Skin epidermis (tissue), 12 donors: ENCODE results near the gene RAPSN.

Source experiments
- H3K27ac ChIP-seq, 21 experiments: fragments of 200-600 bp; sonication (generic) in 11 of 21; one replicate each; pipeline ENCODE4 v1.5.0; 2020; ENCODE audit warnings: mild to moderate bottlenecking in 3 of 21, inconsistent platforms in 2 of 21, moderate library complexity in 2 of 21
- H3K4me3 ChIP-seq, 7 experiments: fragments of 200-600 bp; sonication (generic) in 2 of 7; one replicate each; pipeline ENCODE4 v1.5.0; 2020; ENCODE audit warnings: inconsistent platforms in 2 of 7, mild to moderate bottlenecking in 2 of 7, moderate library complexity in 1 of 7

RAPSN gene

DNA sequence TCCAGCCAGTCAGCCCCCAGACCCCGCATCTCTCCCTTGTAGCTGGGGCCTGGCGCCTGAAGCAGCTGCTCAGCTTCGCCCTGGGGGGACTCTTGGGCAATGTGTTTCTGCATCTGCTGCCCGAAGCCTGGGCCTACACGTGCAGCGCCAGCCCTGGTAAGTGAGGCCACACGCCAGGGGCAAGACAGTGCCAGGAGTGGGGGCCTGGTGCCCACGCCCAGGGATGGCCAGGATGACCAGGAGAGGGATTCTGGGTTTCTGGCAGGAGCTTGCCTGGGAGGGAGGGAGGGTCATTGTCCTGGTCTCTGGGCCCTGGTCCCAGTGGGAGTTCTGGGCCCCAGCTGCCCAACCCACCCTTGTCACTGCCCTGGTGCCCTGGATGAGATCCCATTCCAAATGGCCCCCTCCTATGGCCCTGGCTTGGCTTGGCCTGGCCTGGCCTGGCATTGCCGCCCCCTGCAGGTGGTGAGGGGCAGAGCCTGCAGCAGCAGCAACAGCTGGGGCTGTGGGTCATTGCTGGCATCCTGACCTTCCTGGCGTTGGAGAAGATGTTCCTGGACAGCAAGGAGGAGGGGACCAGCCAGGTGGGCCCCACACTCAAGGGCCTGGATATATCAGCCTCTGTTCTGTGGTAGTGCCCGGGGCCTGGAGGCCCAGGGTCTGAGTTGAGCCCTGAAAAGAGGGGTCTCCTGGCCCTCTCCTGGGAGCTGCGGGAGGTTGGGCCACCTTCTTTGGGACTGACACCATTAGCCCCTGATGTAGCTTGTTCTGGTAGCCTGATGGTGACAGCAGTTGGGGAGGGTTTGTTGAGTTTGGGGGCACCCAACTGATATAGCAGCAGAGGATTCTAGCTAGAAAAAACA, 36.8 kb downstream of the RAPSN start:
- Histone ChIP-seq H3K27ac (peak overlapping the region in 1 of 21 experiments; percentile 29), H3K4me3 (no peak overlapping the region)

DNA sequence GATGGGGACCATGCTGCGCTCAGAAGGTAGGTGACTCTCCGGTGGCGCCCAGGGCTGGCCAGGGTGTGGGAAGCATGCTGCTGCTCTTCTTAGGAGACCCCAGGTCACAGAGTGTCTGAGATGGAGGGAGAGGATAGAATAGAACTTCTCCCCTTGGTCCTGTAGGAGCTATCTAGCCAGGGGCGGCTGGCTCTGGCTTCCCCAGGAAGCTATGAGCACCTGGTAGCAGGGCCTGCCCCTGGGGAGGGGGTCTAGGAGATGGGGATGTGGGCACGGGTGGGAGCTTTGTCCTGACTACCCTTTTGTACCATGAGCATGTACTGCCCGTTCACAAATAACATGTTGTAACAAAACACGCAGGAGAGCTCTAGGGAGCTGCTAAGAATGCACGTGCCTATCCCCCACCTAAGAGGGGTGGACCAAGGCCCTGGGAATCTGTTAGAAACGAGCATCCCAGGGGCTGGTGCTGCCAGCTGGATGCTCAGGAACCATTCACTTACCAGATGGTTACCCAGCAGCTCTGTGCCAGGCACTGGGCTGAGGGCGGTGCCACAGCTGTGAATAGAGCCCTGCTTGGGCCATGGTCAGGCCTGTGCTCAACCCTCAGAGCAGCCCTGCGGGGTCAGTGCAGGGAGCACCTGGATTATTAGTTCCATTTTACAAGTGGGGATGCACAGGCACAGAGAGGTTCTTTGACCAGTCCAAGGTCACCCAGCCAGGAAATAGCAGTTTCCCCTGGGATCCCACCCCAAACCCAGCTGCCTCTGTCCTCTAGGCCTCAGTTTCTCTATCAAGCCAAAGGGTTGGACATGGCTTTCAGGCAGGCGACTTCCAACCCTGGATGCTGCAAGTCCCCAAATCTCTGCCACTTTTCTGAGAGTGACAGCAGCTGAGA, 38.3 kb downstream of the RAPSN start:
- H3K4me3 ChIP-seq, result peak overlapping the region in 3 of 7 experiments; percentile 55 to 74 (median 58)
- peak overlapping the region in 15 of 21 experiments; percentile 85 to 98 (median 93) for H3K27ac ChIP-seq

DNA sequence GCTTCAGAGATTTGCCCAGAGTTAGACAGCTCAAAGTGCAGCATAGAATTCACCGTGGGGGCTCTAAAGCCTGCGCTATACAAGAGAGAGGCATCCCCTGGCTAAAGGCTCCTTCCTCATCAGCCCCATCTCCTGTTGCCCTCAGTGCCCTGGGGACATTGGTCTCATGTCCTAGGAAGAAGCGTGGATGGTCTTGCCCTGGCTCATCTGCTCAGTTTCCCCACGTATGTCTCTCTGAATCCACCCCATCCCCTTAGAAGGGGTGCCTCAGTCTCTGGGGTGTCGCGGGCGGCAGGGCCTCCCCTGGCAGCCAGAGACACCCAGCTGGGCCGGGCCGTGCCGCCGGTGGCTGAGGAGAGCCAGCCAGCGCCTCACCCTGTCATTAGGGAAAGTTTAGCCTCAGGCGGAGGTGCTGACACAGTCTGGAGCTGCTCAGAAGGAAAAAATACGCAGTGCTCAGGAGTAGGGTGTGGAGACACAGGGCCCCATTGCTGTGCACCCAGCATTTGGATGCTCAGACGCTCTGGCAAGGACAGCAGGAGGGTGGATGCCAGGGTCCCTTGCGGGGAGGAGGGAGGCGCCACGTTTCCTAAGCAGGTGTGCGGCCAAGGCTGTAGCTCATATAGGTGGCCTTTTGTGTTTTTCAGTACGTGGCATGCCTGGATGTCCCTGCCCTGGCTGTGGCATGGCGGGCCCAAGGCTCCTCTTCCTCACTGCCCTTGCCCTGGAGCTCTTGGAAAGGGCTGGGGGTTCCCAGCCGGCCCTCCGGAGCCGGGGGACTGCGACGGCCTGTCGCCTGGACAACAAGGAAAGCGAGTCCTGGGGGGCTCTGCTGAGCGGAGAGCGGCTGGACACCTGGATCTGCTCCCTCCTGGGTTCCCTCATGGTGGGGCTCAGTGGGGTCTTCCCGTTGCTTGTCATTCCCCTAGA, 39.2 kb downstream of the RAPSN start:
- H3K4me3 ChIP-seq, result peak overlapping the region; percentile 55 to 75 (median 62)
- H3K27ac ChIP-seq, result peak overlapping the region in 20 of 21 experiments; percentile 12 to 98 (median 92)

DNA sequence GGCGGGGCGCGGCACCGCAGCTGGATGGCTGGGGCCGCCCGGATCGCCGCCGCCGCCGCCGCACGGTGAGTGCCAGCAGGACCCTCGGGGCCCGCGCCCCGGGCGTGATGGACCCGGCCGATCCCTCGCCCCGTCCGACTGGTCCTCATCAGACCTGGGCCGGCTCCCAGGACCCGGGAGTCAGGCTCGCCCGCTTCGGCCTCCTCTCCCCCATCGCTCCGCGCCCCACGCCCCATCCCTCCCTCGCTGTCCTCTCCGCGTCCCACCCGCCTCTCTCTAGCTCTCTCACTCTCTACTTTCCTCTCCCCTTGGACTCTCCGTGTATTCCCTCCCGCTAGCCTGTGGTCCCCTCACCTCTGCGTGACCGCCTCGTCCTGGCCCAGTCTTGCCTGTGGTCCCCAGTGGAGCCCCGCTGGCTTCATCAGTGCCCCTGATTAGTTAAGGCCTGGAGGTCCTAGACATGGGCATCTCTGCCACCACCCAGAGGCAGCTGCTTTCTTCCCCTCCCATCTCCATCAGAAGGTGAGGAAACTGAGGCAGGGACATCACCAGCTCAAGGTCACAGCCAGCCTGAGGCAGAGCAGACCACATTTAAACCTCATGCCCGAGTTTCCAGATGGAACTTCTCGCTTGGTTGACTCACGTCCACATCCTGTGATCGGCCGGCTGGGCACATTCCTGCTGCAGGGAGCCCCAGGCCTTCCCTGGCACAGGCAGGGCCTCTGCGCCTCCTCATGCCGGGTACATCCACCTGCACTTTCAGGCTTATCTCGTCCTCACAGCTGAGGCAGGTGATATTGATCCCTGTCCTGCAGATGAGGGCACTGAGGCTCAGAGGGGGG, 40.1 kb downstream of the RAPSN start:
- peak overlapping the region; percentile 54 to 98 (median 92) for H3K27ac ChIP-seq
- H3K4me3 ChIP-seq, result peak overlapping the region; percentile 55 to 75 (median 62)

DNA sequence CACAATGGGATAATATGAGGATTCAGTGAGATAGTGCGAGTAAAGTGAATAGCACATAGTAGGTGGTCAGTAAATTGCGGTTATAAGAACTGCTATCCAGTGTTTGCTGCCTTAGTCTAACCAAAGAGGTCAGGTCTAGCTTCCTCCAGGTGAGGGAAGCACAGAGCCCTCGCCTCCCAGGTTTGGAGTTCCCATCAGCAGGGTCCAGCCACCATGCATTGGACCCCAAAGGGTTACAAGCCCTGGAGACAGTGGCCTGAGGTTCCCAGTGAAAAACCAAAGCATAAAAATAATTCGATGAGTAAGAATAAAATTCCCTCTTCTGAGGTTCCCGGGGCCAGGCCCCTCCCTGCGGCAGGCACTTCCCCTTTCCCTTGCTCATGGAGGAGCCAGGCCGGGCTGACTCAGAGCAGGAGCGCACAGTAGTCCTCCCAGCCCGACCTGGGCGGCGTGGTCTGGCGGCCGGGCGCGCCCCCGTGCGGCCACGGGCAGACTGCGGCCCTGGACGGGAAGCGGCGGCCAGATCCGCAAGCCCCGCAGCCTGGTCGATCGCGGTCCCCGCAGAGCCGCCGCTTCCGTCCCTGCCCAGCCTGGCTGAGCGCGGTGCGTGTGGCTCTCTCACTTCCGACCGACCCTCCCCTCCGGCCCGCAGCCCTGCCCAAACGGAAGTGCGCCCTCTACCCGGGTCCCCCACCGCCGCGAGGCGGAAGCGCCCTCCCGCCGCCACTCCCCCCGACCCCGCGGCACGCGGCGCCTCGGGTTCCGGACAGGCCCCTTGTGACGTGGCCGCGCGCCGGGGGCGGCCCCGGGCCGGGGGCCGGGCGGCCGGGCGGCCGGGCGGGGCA, 41.0 kb downstream of the RAPSN start, which contains the start of gene SLC39A13:
Gene SLC39A13 (plus strand): TSS at position 845 of the 845 bp plus-strand sequence. CDS start 1,505 bp downstream, outside the sequence.
- Histone ChIP-seq H3K27ac (peak within 1 kb of the TSS; percentile 54 to 98 (median 93)), H3K4me3 (peak within 1 kb of the TSS; percentile 55 to 75 (median 62))

DNA sequence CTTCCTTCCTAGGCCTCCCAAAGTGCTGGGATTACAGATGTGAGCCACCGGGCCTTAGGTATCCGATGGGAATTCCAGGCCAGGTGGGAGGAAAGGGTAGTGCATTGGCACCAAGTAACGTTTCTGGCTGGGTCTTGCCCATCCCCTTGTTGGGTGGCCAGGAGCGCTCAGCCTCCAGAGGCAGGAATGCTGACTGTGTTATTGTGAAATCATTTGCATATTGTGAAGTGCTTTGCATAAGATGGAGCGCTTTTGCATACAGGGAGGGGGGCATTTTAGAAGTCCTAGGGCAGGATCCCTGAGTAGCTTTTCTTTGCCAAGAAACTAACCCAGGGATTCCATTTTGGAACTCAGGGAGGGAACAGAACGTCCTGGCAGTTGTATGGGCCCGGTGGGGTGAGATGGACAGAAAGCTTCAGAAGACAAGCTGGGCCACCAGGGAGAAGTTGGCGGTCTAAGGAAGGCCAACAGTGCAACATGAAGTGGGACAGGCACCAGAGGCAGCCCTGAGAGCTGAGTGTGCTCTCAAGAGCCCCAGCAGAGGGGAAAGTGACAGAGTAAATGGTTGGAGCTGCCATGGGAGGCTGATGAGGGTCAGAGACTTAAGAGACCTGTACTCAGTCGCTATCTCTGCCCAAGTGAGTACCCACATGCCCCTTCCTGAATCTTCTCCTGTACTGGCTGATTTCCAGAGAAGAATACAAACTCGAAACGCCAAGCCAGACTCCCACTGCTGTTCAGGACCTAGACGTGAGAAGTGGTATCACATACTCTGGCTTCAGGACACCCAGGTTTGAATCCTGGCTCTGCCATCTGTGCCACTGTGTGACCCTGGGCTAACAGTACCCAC, 41.8 kb downstream of the RAPSN start:
- H3K4me3 ChIP-seq, result peak overlapping the region; percentile 55 to 75 (median 62)
- H3K27ac ChIP-seq, result peak overlapping the region in 20 of 21 experiments; percentile 79 to 98 (median 92)

DNA sequence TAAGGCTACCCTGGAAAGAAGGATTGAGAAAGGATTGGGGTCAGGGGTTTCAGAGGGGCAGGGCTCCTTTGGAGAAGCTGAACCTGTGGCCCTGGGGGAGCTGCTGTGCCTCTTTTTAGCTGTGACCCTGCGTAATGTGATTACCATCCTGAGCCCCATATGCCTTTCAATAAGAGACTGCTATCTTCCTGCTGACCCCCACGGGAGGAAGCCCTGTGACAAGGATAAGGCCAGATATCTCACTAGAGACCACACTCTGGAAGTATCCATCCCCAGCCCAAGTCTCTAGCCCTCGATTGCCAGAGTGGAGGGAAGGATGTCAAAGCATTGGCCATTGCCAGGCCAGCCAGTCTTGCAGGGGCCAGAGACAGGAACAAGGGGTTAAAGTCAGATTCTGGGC, 45.4 kb downstream of the RAPSN start:
- peak overlapping the region in 2 of 21 experiments; percentile 4 to 10 for H3K27ac ChIP-seq
- no peak overlapping the region for H3K4me3 ChIP-seq

DNA sequence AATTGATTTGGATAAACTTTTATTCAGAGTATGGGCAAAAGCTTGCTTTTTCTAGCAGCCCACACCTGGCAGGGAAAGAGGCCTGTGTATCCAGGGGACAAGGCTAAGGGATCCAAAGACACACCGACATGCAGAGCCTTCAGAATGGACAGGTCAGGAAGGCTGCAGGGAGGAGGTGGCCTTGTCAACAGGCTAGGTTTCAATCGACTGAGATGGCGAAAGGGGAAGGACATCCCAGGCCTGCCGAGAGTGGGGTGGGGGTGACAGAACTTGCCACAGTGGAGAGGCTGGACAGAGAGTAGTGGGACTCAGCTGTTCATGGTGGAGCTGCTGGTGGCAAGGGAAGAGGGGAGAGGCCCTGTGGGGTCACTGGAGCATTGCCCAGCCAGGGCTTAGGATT, 45.8 kb downstream of the RAPSN start:
- H3K4me3 ChIP-seq, result no peak overlapping the region
- H3K27ac ChIP-seq, result peak overlapping the region in 2 of 21 experiments; percentile 4 to 10

DNA sequence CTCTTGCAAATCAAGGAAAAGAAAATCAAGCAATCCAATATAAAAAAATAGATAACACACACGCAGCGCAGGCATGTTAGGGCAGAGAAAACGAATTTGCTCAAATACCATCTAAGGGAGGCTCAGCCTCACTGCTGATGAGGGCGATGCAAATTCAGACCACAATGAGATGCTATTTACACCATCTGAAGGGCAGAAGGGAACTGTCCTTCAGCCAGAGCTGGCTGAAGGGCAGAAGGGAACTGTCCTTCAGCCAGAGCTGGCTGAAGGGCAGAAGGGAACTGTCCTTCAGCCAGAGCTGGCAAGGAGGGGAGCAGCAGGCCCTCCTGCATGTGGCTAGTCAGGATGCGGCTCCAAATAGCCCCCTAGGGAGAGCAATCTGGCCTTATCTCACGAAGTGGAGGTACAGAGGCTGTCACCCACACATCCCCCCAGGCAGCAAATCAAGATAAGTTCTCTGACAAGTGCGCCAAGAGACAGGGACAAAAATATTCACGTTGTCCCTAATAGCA, 48.1 kb downstream of the RAPSN start:
- Histone ChIP-seq H3K4me3 (peak overlapping the region in 5 of 7 experiments; percentile 27 to 48 (median 33)), H3K27ac (peak overlapping the region in 20 of 21 experiments; percentile 12 to 89 (median 84))

DNA sequence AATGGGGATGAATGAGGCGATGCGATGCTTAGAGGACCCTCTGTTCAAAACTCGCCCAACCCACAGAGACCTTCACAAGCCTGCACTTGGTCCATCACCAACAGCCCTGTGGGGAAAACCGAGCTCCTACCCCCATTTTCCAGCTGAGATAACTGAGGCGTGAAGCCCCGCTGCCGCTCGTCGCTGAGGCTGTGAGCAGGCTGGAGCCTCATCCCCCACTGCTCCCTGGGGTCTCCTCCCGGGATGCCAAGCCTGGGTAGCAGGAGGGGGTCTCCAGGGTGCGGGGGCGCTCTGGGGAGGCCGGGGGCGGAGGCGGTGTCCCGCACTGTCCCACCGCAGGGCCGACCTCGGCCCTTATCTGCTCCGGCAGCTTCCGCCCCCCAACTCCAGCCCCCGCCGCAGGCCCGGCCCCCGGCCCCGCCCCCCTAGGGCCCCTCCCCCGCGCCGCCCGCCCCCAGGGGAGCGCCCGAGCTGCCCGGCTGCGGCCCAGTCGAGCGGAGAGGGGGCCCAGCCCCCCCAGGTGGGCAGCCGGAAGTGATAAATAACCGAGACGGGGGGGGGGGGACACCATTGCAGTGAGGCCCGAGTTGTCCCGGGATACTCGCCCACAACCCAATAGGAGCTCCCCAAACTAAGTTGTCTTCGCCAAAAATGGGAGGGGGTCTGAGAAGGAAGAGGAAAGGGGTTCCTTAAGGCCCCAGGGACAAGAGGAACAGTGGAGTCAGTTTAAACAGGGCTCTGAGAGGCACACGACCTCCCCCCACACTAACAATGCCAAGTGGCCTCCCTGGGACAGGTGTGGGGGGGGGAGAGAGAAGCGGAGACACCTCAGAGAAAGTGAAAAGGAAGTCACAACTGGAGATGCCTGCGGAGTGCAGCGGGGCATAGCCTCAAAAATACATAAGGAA, 48.8 kb downstream of the RAPSN start:
- peak overlapping the region in 20 of 21 experiments; percentile 12 to 89 (median 84) for H3K27ac ChIP-seq
- H3K4me3 ChIP-seq, result peak overlapping the region; percentile 27 to 48 (median 35)

DNA sequence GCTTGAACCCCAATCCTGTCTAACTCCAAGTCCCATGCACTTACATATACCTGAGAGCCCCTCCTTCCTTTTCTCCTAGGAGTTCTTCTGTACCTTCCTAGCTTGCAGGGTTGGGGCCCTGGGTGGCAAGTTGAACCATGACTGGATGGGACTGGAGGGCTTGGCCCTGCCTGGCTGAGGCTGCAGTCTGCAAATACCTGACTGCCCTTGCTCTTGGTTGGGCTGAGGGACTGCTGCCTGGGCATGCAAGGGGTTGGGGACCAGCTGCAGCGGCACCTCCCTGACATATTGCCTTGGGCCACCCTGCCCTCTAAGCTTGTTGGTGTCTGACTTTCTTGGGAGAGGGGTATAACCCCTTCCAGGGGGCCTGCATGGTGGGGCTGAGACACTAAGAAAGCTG, 50.4 kb downstream of the RAPSN start:
- no peak overlapping the region for H3K4me3 ChIP-seq
- H3K27ac ChIP-seq, result peak overlapping the region in 5 of 21 experiments; percentile 7 to 86 (median 40)

DNA sequence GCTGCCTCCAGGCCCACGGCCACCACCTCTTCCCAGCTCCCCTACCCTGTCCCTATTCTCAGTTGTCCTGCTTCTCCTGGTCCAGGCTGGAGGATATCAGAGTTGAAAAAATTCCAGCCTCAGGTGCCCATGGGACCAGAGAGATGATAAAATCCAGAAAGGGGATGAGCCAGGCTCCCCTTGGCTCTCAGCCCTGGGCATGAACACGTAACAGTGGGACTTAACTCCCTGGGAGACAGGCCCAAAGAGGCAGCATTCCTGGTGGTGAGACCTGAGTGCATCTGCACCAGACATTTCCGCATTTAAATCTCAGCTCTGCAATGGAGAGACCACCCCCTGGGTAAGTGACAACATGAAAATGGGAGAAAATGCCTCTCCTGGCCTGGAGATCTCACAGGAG, 50.9 kb downstream of the RAPSN start:
- no peak overlapping the region for H3K4me3 ChIP-seq
- peak overlapping the region in 5 of 21 experiments; percentile 3 to 46 (median 38) for H3K27ac ChIP-seq

DNA sequence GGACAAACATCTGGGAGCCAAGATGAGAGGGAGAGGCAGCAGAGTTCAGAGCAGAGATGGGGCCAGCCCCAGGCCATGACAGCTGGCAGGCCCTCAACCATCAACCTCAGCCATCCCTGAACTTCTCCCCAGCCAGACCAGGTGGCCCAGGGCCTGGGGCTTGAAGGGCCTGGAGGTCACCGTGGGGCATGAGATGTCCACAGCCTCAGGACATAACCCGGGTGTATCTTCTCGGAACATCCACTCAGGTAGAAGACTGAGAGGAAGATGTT, 53.0 kb downstream of the RAPSN start:
- Histone ChIP-seq H3K27ac (peak overlapping the region; percentile 85 to 100 (median 94)), H3K4me3 (no peak overlapping the region)

DNA sequence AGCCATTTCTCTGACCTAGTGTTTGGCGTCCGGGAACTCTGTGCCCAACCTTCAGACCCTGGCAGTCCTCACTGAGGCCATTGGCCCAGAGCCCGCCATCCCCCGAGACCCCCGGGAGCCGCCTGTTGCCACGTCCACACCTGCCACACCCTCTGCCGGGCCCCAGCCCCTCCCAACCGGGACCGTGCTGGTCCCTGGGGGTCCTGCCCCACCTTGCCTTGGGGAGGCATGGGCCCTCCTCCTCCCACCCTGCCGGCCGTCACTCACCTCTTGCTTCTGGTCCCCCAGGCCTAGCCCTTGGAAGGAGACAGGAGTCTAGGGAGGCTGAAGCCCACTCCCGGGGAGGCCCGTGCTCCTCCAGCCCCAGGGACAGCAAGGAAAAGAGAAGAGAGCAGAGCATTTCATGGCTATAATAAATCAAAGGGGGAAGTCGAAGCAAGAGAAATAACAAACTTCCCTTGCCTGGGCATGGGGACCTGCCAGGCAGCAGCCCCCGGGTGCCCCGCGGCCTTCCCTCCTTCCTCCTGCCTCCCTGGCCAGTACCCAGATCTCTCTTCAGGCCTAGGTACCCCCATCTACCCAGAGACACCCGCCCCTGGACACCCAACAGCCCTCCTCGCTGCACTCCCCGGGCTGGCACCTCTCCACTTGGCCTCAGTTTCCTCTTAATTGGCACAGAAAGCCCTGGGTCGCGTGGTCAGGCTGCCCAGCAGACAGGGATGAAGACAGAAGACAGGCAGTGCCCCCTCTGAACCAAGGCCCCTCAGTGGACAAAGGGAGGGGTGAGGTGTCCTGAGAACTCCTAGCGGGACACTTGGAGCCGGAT, 53.5 kb downstream of the RAPSN start:
- peak overlapping the region in 5 of 7 experiments; percentile 11 to 28 (median 17) for H3K4me3 ChIP-seq
- H3K27ac ChIP-seq, result peak overlapping the region; percentile 85 to 100 (median 94)
